ENCODE data around the gene NUTM2A.
"Not testable (repeated sequence)": the region's sequence is repeated elsewhere in the genome, so short reads cannot be mapped to it uniquely, and the experiment has no call there.

The NUTM2A gene

DNA sequence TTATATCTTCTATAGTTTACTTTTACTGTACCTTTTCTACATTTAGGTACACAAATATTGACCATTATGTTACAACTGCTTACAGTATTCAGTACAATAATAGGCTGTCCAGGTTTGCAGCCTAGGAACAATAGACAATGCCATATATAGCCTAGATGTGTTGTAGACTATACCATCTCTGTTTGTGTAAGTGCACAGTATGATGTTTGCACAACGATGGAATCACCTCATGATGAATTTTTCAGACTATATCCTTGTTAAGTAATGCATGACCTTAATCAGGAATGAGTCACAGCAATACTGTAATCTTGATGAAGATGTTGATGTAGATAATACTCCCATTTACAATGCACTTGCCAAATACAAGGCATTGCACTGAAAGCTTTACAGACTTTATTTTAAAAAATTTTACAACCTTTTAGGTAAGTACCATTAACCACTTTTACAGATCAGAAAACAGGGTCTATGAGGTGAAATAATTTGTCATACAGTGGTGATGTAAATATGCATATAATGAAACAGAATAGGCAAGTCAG lies 23.6 kb downstream of the NUTM2A start:
- not testable (repeated sequence) for DNase-seq

DNA sequence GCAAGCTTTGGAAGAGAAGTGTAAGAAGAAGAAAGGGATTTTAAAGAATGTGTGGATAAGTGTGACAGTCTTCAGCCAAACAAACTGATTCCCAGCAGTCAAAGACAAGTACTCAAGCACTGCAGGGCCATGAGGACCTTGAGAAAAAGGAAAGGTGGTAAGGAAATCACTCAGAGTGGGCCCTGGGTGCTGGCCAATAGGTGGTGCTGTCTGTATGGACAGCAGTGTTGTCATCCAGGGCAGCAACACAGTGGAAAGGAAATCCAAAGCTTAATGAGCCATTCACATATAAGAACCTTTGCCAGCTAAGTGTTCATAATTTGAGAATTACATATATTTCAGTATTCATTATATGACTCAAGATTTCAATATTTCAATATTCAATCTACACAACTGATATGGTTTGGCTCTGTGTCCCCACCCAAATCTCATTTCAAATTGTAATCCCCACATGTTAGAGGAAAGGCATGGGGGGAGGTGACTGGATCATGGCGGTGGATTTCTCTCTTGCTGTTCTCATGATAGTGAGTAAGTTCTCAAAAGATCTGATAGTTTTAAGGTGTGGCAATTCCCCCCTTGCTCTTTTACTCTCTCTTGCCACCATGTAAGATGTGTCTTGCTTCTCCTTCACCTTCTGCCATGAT lies 55.6 kb downstream of the NUTM2A start:
- not testable (repeated sequence) for DNase-seq

Data from activated CD4-positive, alpha-beta T cell treated with anti-CD3 and anti-CD28 coated beads for 1 hour (primary cell).